ENCODE measurements around the gene SPC25.

SPC25 gene

DNA sequence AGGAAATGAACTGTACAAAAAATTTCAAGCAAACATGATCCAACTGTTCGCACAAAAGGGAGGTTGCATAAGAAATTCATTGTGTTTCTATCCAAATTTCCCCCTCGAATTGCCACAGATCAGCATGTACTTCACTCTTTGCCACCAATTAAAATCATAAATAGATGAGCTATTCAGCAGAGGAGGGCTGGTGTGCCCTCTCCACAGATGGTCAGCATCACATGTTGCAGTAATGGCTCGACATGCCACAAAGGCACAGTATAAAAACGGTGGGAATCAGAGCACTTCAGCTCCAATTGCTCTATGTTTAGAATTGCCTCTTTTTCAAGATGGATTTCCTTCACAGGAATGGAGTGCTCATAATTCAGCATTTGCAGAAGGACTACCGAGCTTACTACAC is 10.8 kb upstream of the SPC25 start, which contains the start of gene G6PC2:
Gene G6PC2, plus strand, starts transcription at position 289 of the 400 bp plus-strand sequence. Its CDS starts 41 bp downstream, at position 330.
- Histone ChIP-seq H4K91ac (ENCODE audit: low read depth, low read length, poor library complexity) (no peak within 1 kb of the TSS), H2BK12ac (ENCODE audit: low read length) (no peak within 1 kb of the TSS), H3K9ac (ENCODE audit: low read depth, low read length, poor library complexity) (no peak within 1 kb of the TSS), H3K27me3 (ENCODE audit: control insufficient read depth in 3 of 3, insufficient read depth in 3 of 3, low read depth in 1 of 3, low read length in 3 of 3) (no peaks in the 10 kb centered on the region), H2BK15ac (ENCODE audit: low read length) (no peak within 1 kb of the TSS), H3K9me3 (replicated peaks in 1 of 2; ENCODE audit: control insufficient read depth in 2 of 2, insufficient read depth in 1 of 2, low read depth in 1 of 2, low read length in 2 of 2) (no peaks in the 10 kb centered on the region), H3K14ac (ENCODE audit: low read length) (no peak within 1 kb of the TSS), H3K23ac (ENCODE audit: low read depth, low read length, poor library complexity) (no peak within 1 kb of the TSS), H2AFZ (ENCODE audit: low read length) (no peak within 1 kb of the TSS), H3K18ac (ENCODE audit: low read length) (no peak within 1 kb of the TSS), H3K4me3 (ENCODE audit: low read length in 2 of 2) (no peak within 1 kb of the TSS), H3K4me2 (ENCODE audit: insufficient read depth, low read length, poor library complexity, severe bottlenecking) (no peak within 1 kb of the TSS), H3K27ac (replicated peaks; ENCODE audit: low read length) (no peak within 1 kb of the TSS), H3K79me1 (ENCODE audit: low read depth, low read length) (no peaks in the 10 kb centered on the region), H3K36me3 (replicated peaks in 1 of 2; ENCODE audit: control insufficient read depth in 2 of 2, insufficient read depth in 2 of 2, low read length in 2 of 2) (no peaks in the 10 kb centered on the region), H2BK5ac (ENCODE audit: low read length) (no peak within 1 kb of the TSS), H2BK120ac (ENCODE audit: low read depth, low read length) (no peak within 1 kb of the TSS), H2AK5ac (ENCODE audit: low read depth, low read length) (no peak within 1 kb of the TSS), H3K4me1 (ENCODE audit: control insufficient read depth in 2 of 2, insufficient read depth in 1 of 2, low read depth in 1 of 2, low read length in 2 of 2) (no peaks in the 10 kb centered on the region), H4K8ac (ENCODE audit: low read depth, low read length) (no peak within 1 kb of the TSS), H3K4ac (ENCODE audit: low read length) (no peak within 1 kb of the TSS)
- no CpG with 5 or more reads among the region's 5 CpGs for WGBS, 2 donors (ENCODE audit: extremely low coverage in 2 of 2, insufficient read length in 2 of 2, insufficient replicate concordance in 1 of 2)
- no peak for DNase-seq (ENCODE audit: low spot score)

DNA sequence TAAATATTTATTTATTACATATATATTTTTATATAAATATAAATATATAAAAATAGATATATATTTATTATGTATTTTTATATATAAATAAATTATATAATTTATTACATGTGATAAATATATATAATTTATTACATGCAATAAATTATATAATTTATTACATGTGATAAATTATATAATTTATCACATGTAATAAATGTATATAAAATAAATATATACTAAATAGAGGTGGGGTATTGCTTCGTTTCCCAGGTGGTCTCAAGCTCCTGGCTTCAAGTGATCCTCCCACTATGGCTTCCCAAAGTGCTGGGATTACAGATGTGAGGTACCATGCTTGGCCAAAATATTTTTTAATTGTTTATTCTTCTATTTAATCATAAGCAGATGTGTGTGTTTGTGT is 7.2 kb upstream of the SPC25 start:
- Histone ChIP-seq H3K9me3 (replicated peaks in 1 of 2; ENCODE audit: control insufficient read depth in 2 of 2, insufficient read depth in 1 of 2, low read depth in 1 of 2, low read length in 2 of 2) (no peaks in the 10 kb centered on the region), H4K91ac (ENCODE audit: low read depth, low read length, poor library complexity) (no peak overlapping the region), H3K36me3 (replicated peaks in 1 of 2; ENCODE audit: control insufficient read depth in 2 of 2, insufficient read depth in 2 of 2, low read length in 2 of 2) (no peaks in the 10 kb centered on the region), H3K4me3 (ENCODE audit: low read length in 2 of 2) (no peak overlapping the region), H3K4me1 (ENCODE audit: control insufficient read depth in 2 of 2, insufficient read depth in 1 of 2, low read depth in 1 of 2, low read length in 2 of 2) (no peaks in the 10 kb centered on the region), H3K27me3 (ENCODE audit: control insufficient read depth in 3 of 3, insufficient read depth in 3 of 3, low read depth in 1 of 3, low read length in 3 of 3) (no peaks in the 10 kb centered on the region), H2BK120ac (ENCODE audit: low read depth, low read length) (no peak overlapping the region), H3K18ac (ENCODE audit: low read length) (no peak overlapping the region), H2BK15ac (ENCODE audit: low read length) (no peak overlapping the region), H3K27ac (replicated peaks; ENCODE audit: low read length) (no peak overlapping the region), H3K23ac (ENCODE audit: low read depth, low read length, poor library complexity) (no peak overlapping the region), H2AFZ (ENCODE audit: low read length) (no peak overlapping the region), H3K4ac (ENCODE audit: low read length) (no peak overlapping the region), H3K14ac (ENCODE audit: low read length) (no peak overlapping the region), H4K8ac (ENCODE audit: low read depth, low read length) (no peak overlapping the region), H3K9ac (ENCODE audit: low read depth, low read length, poor library complexity) (no peak overlapping the region), H3K4me2 (ENCODE audit: insufficient read depth, low read length, poor library complexity, severe bottlenecking) (no peak overlapping the region), H2BK12ac (ENCODE audit: low read length) (no peak overlapping the region), H3K79me1 (ENCODE audit: low read depth, low read length) (no peaks in the 10 kb centered on the region), H2BK5ac (ENCODE audit: low read length) (no peak overlapping the region), H2AK5ac (ENCODE audit: low read depth, low read length) (no peak overlapping the region)
- DNase-seq (ENCODE audit: low spot score), result no peak
- WGBS, 2 donors (ENCODE audit: extremely low coverage in 2 of 2, insufficient read length in 2 of 2, insufficient replicate concordance in 1 of 2), result no CpG with 5 or more reads among the region's 1 CpG

DNA sequence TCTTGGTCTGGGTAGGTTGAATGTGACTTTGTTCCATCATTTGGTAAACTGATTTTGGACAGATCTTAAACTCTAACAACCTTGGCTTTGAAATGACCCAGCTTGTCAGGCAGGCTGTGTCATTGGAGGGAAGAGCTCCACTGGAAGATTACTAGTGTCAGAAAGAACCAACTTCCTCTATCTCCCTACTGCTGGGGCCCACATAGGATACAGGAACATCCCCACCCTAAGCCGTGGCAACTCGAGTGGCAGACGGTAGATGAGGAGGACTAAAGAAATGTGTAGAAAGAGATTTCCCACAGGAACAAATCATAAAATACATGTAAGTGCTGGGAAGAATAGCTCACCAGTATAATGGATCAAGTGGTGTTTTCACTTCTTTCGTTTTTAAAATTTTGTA is 6.6 kb upstream of the SPC25 start:
- no peak overlapping the region for H3K27ac ChIP-seq (replicated peaks; ENCODE audit: low read length)
- H4K8ac ChIP-seq (ENCODE audit: low read depth, low read length), result no peak overlapping the region
- H3K36me3 ChIP-seq (replicated peaks in 1 of 2; ENCODE audit: control insufficient read depth in 2 of 2, insufficient read depth in 2 of 2, low read length in 2 of 2), result no peaks in the 10 kb centered on the region
- no peak overlapping the region for H2BK15ac ChIP-seq (ENCODE audit: low read length)
- no peak overlapping the region for H3K4me2 ChIP-seq (ENCODE audit: insufficient read depth, low read length, poor library complexity, severe bottlenecking)
- no peaks in the 10 kb centered on the region for H3K79me1 ChIP-seq (ENCODE audit: low read depth, low read length)
- no peaks in the 10 kb centered on the region for H3K9me3 ChIP-seq (replicated peaks in 1 of 2; ENCODE audit: control insufficient read depth in 2 of 2, insufficient read depth in 1 of 2, low read depth in 1 of 2, low read length in 2 of 2)
- H2BK12ac ChIP-seq (ENCODE audit: low read length), result no peak overlapping the region
- no peak overlapping the region for H3K14ac ChIP-seq (ENCODE audit: low read length)
- peaks cover 0 to 6% (median 0%) of the 10 kb centered on the region in 3 experiments for H3K27me3 ChIP-seq (ENCODE audit: control insufficient read depth in 3 of 3, insufficient read depth in 3 of 3, low read depth in 1 of 3, low read length in 3 of 3)
- H2BK5ac ChIP-seq (ENCODE audit: low read length), result no peak overlapping the region
- H3K4ac ChIP-seq (ENCODE audit: low read length), result no peak overlapping the region
- H3K23ac ChIP-seq (ENCODE audit: low read depth, low read length, poor library complexity), result no peak overlapping the region
- H3K4me3 ChIP-seq (ENCODE audit: low read length in 2 of 2), result no peak overlapping the region
- no peak for DNase-seq (ENCODE audit: low spot score)
- no peaks in the 10 kb centered on the region for H3K4me1 ChIP-seq (ENCODE audit: control insufficient read depth in 2 of 2, insufficient read depth in 1 of 2, low read depth in 1 of 2, low read length in 2 of 2)
- no peak overlapping the region for H3K9ac ChIP-seq (ENCODE audit: low read depth, low read length, poor library complexity)
- H2AK5ac ChIP-seq (ENCODE audit: low read depth, low read length), result no peak overlapping the region
- no peak overlapping the region for H3K18ac ChIP-seq (ENCODE audit: low read length)
- no peak overlapping the region for H2AFZ ChIP-seq (ENCODE audit: low read length)
- H2BK120ac ChIP-seq (ENCODE audit: low read depth, low read length), result no peak overlapping the region
- no CpG with 5 or more reads among the region's 4 CpGs for WGBS, 2 donors (ENCODE audit: extremely low coverage in 2 of 2, insufficient read length in 2 of 2, insufficient replicate concordance in 1 of 2)
- H4K91ac ChIP-seq (ENCODE audit: low read depth, low read length, poor library complexity), result no peak overlapping the region

DNA sequence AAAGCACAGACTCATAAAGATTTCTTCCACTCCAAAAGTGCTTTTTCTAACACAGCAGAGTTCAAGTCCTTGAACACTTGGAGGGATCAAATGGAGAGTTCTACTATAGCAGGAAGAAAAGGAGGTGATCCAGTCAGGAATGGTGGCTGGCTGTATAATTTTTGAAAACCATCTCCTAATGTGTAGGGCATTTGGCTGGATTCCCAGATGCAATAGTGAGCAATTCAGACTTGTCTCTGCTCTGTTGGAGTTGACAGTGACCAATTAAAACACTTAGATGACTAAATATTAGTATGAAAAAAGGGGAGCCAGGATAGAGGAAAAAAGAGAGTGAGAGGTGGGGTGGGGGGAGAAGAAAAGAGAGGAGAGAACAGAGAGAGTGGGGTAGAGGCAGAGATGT is 5.5 kb upstream of the SPC25 start:
- Histone ChIP-seq H3K27me3 (ENCODE audit: control insufficient read depth in 3 of 3, insufficient read depth in 3 of 3, low read depth in 1 of 3, low read length in 3 of 3) (peaks cover 0 to 16% (median 0%) of the 10 kb centered on the region in 3 experiments), H3K4me2 (ENCODE audit: insufficient read depth, low read length, poor library complexity, severe bottlenecking) (no peak overlapping the region), H3K9ac (ENCODE audit: low read depth, low read length, poor library complexity) (no peak overlapping the region), H3K4me3 (ENCODE audit: low read length in 2 of 2) (no peak overlapping the region), H3K4ac (ENCODE audit: low read length) (no peak overlapping the region), H3K23ac (ENCODE audit: low read depth, low read length, poor library complexity) (no peak overlapping the region), H3K9me3 (replicated peaks in 1 of 2; ENCODE audit: control insufficient read depth in 2 of 2, insufficient read depth in 1 of 2, low read depth in 1 of 2, low read length in 2 of 2) (no peaks in the 10 kb centered on the region), H2BK120ac (ENCODE audit: low read depth, low read length) (no peak overlapping the region), H4K8ac (ENCODE audit: low read depth, low read length) (no peak overlapping the region), H2BK5ac (ENCODE audit: low read length) (no peak overlapping the region), H3K4me1 (ENCODE audit: control insufficient read depth in 2 of 2, insufficient read depth in 1 of 2, low read depth in 1 of 2, low read length in 2 of 2) (no peaks in the 10 kb centered on the region), H4K91ac (ENCODE audit: low read depth, low read length, poor library complexity) (no peak overlapping the region), H3K79me1 (ENCODE audit: low read depth, low read length) (no peaks in the 10 kb centered on the region), H2BK12ac (ENCODE audit: low read length) (no peak overlapping the region), H2BK15ac (ENCODE audit: low read length) (no peak overlapping the region), H3K36me3 (replicated peaks in 1 of 2; ENCODE audit: control insufficient read depth in 2 of 2, insufficient read depth in 2 of 2, low read length in 2 of 2) (no peaks in the 10 kb centered on the region), H3K27ac (replicated peaks; ENCODE audit: low read length) (no peak overlapping the region), H2AFZ (ENCODE audit: low read length) (no peak overlapping the region), H3K14ac (ENCODE audit: low read length) (no peak overlapping the region), H2AK5ac (ENCODE audit: low read depth, low read length) (no peak overlapping the region), H3K18ac (ENCODE audit: low read length) (no peak overlapping the region)
- no peak for DNase-seq (ENCODE audit: low spot score)
